ENCODE data around the gene SGIP1.

The SGIP1 gene

GRCh38 chr1:66739401-66740157 lies 205.6 kb downstream of the SGIP1 start:
- no peak for TF ChIP-seq CTCF (conservative IDR thresholded peaks at IDR 0.05)
- H3K27ac ChIP-seq, result no peak overlapping the region

GRCh38 chr1:66745451-66745850 lies 211.5 kb downstream of the SGIP1 start:
- H3K27ac ChIP-seq, result no peak overlapping the region
- TF ChIP-seq CTCF (conservative IDR thresholded peaks at IDR 0.05), result no peak

DNA sequence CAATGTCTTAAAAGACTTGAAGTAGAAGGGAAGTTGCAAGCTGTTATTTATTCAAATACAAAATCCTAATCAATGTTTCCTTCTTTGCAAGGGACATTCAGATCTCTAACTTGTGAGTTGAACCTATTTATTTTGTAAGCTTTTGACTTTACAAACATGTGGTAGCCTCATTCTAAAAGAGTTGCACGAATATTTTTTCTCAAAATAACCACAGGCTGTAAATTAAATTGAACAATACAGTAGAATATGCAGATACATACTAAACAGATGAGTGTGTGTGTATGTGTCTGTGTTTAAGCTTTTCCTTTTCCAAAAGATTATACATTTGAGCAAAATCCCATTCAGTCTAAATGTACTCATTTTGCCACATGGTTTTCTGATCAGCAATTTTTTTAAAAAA lies 213.5 kb downstream of the SGIP1 start:
- TF ChIP-seq CTCF (conservative IDR thresholded peaks at IDR 0.05), result no peak
- H3K27ac ChIP-seq, result no peak overlapping the region

DNA sequence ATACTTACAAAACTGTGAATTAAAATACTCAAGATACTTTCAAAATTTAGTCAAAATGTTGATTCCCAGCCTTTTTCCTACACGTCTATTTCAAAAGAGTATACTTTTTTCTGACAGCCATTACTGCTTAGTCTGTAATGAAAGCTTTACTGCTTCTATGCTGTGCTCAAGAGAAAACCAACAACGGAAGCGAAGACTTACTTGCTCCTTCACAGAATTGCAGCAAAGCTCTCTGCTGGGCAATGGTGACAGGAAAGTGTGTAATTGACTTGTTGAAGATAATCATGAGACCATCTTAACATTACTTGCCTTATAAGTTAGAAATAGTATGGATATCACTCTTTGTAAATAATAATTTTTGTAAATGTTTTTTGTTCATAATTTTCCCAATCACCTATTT lies 216.6 kb downstream of the SGIP1 start:
- TF ChIP-seq CTCF (conservative IDR thresholded peaks at IDR 0.05), result no peak
- H3K27ac ChIP-seq, result no peak overlapping the region

DNA sequence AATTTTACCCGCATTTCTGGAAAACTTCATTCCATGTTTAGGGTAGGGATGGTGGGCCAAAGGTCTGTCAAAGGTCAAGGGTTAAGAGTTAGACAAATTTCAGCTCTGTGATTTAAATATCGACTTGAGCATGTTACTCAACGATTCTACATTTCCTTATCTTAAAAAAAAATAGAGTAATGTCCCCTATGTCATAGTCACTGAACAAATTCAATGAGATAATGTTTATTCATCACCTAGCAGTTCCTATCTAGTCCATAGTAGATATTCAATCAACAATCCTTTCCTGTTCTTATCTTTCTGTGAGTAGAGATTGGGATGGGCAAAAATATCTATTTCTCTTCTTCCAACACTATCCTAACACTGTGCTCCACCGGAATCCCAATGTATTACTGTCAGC lies 217.2 kb downstream of the SGIP1 start:
- no peak for TF ChIP-seq CTCF (conservative IDR thresholded peaks at IDR 0.05)
- H3K27ac ChIP-seq, result no peak overlapping the region

DNA sequence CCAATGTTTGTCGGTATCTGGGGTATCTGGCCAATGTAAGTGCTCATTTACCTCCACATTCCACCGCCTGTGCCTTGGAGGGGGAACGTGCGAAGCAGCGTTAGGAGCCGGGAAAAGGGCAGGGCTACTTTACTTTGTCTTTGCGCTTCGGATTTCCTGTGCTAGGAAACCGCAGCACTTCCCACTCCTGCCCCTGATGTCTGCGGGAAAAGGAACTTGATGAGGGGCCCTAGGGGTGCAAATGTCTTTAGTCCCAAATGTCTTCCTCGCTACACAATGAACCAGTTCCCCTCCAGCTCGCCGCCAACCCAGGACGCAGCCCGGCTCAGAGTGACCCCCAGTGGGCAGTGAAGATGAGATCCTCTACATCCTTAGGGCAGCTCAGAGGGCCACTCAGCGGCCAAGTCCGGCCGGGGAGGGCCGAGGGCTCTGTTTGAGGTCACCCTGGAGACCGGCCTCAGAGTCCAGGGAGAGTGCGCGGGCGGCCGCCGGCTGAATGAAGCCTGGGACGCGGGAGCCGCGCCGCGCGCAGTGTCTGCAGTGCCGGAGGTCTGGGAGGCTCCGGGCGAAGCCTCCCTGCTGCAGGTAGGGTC lies 218.1 kb downstream of the SGIP1 start, which contains the start of gene DYNLT5:
Gene DYNLT5 (plus strand): TSS at position 460 of the 593 bp plus-strand sequence. CDS start 2,200 bp downstream, outside the sequence.
- TF ChIP-seq CTCF (conservative IDR thresholded peaks at IDR 0.05), result no peak
- H3K27ac ChIP-seq, result no peak within 1 kb of the TSS

DNA sequence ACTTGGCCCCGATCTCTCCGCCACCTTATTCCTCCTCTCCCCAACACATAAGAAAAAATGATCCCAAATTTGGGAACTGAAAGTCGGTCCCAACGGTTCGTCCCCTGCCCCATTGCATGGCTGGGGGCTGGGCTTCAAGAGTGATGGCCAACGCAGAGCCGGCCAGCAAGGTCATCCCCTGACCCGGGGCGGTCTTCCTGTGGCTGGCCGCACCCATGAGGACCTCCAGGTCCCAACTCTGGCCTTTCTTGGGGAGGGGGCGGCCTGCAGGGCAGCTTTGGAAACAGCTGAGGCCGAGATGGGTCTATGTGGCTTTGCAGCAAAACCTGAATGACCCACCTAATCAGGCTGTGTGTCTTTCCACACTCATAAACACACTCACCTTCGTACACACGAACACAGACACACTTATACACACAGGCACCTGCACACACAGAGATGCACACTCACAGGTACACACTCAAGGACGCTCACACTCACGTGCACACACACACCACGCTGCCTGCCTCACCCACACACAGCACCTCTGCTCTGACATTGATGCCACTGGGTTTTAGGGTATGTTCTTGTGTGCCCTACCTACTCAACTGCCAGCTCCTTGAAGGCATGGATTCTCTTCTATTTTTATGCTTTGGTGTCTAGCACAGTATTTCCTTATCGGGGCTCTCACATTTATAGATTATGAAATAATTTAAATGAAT lies 218.9 kb downstream of the SGIP1 start:
- H3K27ac ChIP-seq, result no peak overlapping the region
- TF ChIP-seq CTCF (conservative IDR thresholded peaks at IDR 0.05), result no peak
